Loucy (cell line): Measurements from ENCODE around the gene CCDC51.
A peak's percentile ranks its signal among the peaks of the same experiment; 100 is the strongest.

Experiments used
- CTCF ChIP-seq: fragments of 200-600 bp; sonication (generic); conservative IDR thresholded peaks from 2 replicates; pipeline ENCODE4 v1.5.1; 2014; ENCODE audit warnings: mild to moderate bottlenecking, antibody characterized with exemption, low read length
- EZH2phosphoT487 ChIP-seq: fragments of 200-600 bp; IDR thresholded peaks from 2 replicates; pipeline ENCODE4 v1.6.1; 2018; ENCODE audit warnings: antibody characterized with exemption, mild to moderate bottlenecking, moderate library complexity, borderline replicate concordance

GRCh38 chr3:48400824-48401433 lies 39.0 kb downstream of the CCDC51 start:
- TF ChIP-seq CTCF (peak; percentile 85), EZH2phosphoT487 (no peak)
